Natural killer cell (primary cell): Measurements from ENCODE around the gene BCL2. TPM values are rescaled to one million over a fixed set of nuclear protein-coding genes. Genes with fewer than 3 reads are reported as not detected.
A peak's percentile ranks its signal among the peaks of the same experiment; 100 is the strongest.
"Not testable (repeated sequence)": the region's sequence is repeated elsewhere in the genome, so short reads cannot be mapped to it uniquely, and the experiment has no call there.

Experiments
- ATAC-seq, 3 donors: fragments of 150-1000 bp in 2 of 3; fragments of 200-7000 bp in 1 of 3; cut with Tn5 transposase; 1 replicate in 1 of 3; 2 replicates in 2 of 3; pipeline ENCODE4 v1.10.0; 2021; ENCODE audit warnings: mild to moderate bottlenecking in 2 of 3, moderate library complexity in 2 of 3
- DNase-seq, 2 donors: peaks; one replicate each; pipeline versions ENCODE4 v3.0.0 to v3.0.0-alpha.2; 2013 to 2021; ENCODE audit warnings: mixed read lengths in 1 of 2
- H3K27ac ChIP-seq: one replicate; pipeline ENCODE4 v1.5.1; 2013; ENCODE audit warnings: mild to moderate bottlenecking, low read length
- H3K27me3 ChIP-seq: one replicate; pipeline ENCODE4 v1.6.1; 2013; ENCODE audit warnings: low read length; ENCODE audit not compliant: control insufficient read depth, insufficient read depth
- H3K36me3 ChIP-seq: one replicate; pipeline ENCODE4 v1.6.1; 2013; ENCODE audit warnings: low read length; ENCODE audit not compliant: control insufficient read depth, insufficient read depth
- H3K4me1 ChIP-seq: one replicate; pipeline ENCODE4 v1.6.1; 2013; ENCODE audit warnings: low read length; ENCODE audit not compliant: control insufficient read depth, insufficient read depth
- H3K4me3 ChIP-seq: one replicate; pipeline ENCODE4 v1.5.1; 2013; ENCODE audit warnings: low read length
- H3K9me3 ChIP-seq: one replicate; pipeline ENCODE4 v1.6.1; 2013; ENCODE audit warnings: low read length; ENCODE audit not compliant: control insufficient read depth, insufficient read depth
- H3K27ac Mint-ChIP-seq, 2 donors: one replicate each; pipeline ENCODE4 v1.8.0; 2022; ENCODE audit warnings: mild to moderate bottlenecking in 2 of 2, mixed read lengths in 2 of 2, moderate library complexity in 1 of 2
- H3K27me3 Mint-ChIP-seq, 2 donors: one replicate each; pipeline ENCODE4 v1.8.0; 2022; ENCODE audit warnings: low read depth in 2 of 2, mixed read lengths in 2 of 2
- H3K36me3 Mint-ChIP-seq: one replicate; pipeline ENCODE4 v1.8.0; 2022; ENCODE audit warnings: mixed read lengths
- H3K4me1 Mint-ChIP-seq, 2 donors: one replicate each; pipeline ENCODE4 v1.8.0; 2022; ENCODE audit warnings: mixed read lengths in 2 of 2
- H3K4me3 Mint-ChIP-seq: one replicate; pipeline ENCODE4 v1.8.0; 2022; ENCODE audit warnings: mild to moderate bottlenecking, moderate library complexity, mixed read lengths
- H3K9me3 Mint-ChIP-seq, 2 donors: one replicate each; pipeline ENCODE4 v1.8.0; 2022; ENCODE audit warnings: mixed read lengths in 2 of 2
- CTCF ChIP-seq: fragments of 200-600 bp; IDR thresholded peaks from one replicate; pipeline ENCODE4 v1.8.0; 2022; ENCODE audit warnings: antibody characterized with exemption
- WGBS: methylation state at CpG from one replicate; pipeline ENCODE4 v1.1.7; 2013; ENCODE audit warnings: missing lambda C conversion rate; ENCODE audit not compliant: insufficient coverage; 5-methylcytosine and 5-hydroxymethylcytosine counted together
- intact Hi-C: fragments of 100-400 bp; cut with micrococcal nuclease; formaldehyde crosslinking; loops from one replicate; pipeline ENCODE4 v1.14.2; 2022
- total RNA-seq, 4 donors: library from RNA; stranded (reverse); fragments of 120-200 nt in 1 of 4; gene quantifications; one replicate each; pipeline versions ENCODE4 v1.2.3 to v1.2.4, GENCODE V29; 2013 to 2022

BCL2 gene
- total RNA-seq, 3 donors from 2014 or later (not counting 1 experiment from before 2014, with no cell fraction given) = 28.2 to 64.2 (median 33.4) TPM

DNA sequence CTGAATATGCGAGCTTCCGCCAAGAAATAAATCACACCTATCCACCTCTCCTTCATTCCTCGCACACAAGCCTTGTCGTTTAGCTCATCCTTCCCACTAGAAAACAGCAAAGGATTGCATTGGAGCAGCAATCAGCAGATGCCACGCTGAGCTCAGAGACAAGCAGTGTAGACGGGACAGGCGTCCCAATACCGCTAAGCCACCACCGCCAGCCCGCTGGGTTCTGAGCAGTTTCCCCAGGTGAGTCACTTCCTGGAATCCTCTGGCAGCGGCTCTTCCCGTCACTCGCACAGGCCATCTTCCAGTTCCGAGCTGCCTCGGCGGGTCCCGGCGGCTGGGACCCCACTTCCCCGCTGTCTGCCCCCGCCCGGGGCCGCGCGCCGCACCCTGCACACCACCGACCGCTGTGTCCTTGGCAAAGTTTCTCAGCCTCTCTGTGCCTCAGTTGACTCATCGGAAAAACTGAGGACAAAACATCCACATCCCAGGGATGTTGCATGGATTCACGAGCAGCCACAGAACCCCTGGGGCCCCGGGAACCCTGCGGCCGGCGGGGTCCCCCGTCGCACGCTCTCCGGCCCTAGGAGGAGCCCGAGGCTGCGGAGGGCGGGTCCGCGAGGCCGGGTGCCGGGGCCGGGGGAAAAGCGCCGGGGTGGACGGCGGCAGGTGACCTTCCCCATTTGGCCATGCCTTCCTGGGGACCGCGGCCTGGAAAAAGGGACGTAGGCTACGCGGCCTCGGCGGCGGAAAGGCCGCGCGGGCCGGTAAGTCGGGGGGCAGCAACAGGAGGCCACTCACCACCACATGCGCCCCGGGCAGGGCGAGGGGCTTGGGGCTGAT lies 46.9 kb upstream of the BCL2 start:
- H3K36me3 Mint-ChIP-seq = no peaks in the 10 kb centered on the region
- Histone ChIP-seq H3K27me3 (no peaks in the 10 kb centered on the region), H3K36me3 (no peaks in the 10 kb centered on the region), H3K27ac (peak overlapping the region; percentile 36), H3K9me3 (no peaks in the 10 kb centered on the region), H3K4me1 (peaks cover 36% of the 10 kb centered on the region), H3K4me3 (peak overlapping the region; percentile 77)
- DNase-seq (peak; percentile 40 to 76), ATAC-seq (peak; percentile 4 to 39 (median 37))
- no peak for TF ChIP-seq CTCF
- H3K4me1 Mint-ChIP-seq = peaks cover 51 to 54% of the 10 kb centered on the region in 2 donors
- H3K4me3 Mint-ChIP-seq = peak overlapping the region; percentile 91
- under 1% methylated on average over 65 of the region's 65 CpGs for WGBS
- peak overlapping the region; percentile 30 to 69 for H3K27ac Mint-ChIP-seq
- H3K9me3 Mint-ChIP-seq = peaks cover 3% of the 10 kb centered on the region in 2 donors
- intact Hi-C loops = loop anchor here (1.0 to 5.0 kb wide), 3 partner anchors 36 to 56 kb away; partner anchors contain the start of gene VPS4B
- peaks cover 7 to 14% of the 10 kb centered on the region in 2 donors for H3K27me3 Mint-ChIP-seq

- intact Hi-C loops = loop anchor here (2.0 to 5.0 kb wide), 2 partner anchors 36 to 45 kb away; no protein-coding TSS in a partner anchor
- DNase-seq (no peak), ATAC-seq (no peak)
- peak overlapping the region; percentile 77 for H3K4me3 ChIP-seq
- Mint-ChIP-seq H3K4me3 (peak overlapping the region; percentile 86), H3K27ac (peak overlapping the region; percentile 30 to 69), H3K27me3 (peaks cover 3 to 10% of the 10 kb centered on the region in 2 donors), H3K9me3 (peaks cover 3% of the 10 kb centered on the region in 2 donors), H3K36me3 (no peaks in the 10 kb centered on the region), H3K4me1 (peaks cover 51 to 54% of the 10 kb centered on the region in 2 donors)
- H3K4me1 ChIP-seq = peaks cover 36% of the 10 kb centered on the region
- H3K27me3 ChIP-seq = no peaks in the 10 kb centered on the region
- WGBS = 5% methylated on average over 12 of the region's 12 CpGs
- no peaks in the 10 kb centered on the region for H3K9me3 ChIP-seq
- H3K27ac ChIP-seq = peak overlapping the region; percentile 1
- no peak for TF ChIP-seq CTCF
- peaks cover 2% of the 10 kb centered on the region for H3K36me3 ChIP-seq
Observed at GRCh38 chr18:63365876-63366212, 46.3 kb upstream of the BCL2 start.

DNA sequence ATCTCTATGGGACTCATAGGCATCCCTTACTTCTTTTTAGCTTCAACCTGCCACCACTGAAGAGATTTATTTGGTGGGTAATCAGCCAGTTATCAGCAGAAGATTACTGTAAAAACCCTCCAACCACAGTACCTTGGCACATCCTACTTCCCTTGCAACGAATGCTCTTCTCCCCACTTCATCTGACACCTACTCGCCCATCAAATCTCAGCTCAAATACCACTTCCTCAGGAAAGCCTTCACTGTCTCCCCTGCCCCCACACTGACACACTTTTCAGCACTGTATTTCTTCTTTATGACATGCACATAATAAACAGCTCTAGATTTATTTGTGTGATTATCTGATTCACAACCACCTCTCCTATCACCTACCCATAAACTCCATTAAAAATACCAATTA lies 44.4 kb upstream of the BCL2 start:
- Histone ChIP-seq H3K4me1 (peaks cover 36% of the 10 kb centered on the region), H3K4me3 (no peak overlapping the region), H3K36me3 (peaks cover 2% of the 10 kb centered on the region), H3K27me3 (no peaks in the 10 kb centered on the region), H3K27ac (no peak overlapping the region), H3K9me3 (no peaks in the 10 kb centered on the region)
- no peak for TF ChIP-seq CTCF
- no peaks in the 10 kb centered on the region for H3K36me3 Mint-ChIP-seq
- H3K27me3 Mint-ChIP-seq = peaks cover 2 to 7% of the 10 kb centered on the region in 2 donors
- peak overlapping the region in 1 of 2 donors; percentile 9 for H3K27ac Mint-ChIP-seq
- peaks cover 49 to 52% of the 10 kb centered on the region in 2 donors for H3K4me1 Mint-ChIP-seq
- ATAC-seq = peak; percentile 46 to 68 (median 60)
- WGBS = 0% methylated on average over 2 of the region's 2 CpGs
- H3K4me3 Mint-ChIP-seq = peak overlapping the region; percentile 32
- DNase-seq = peak; percentile 26 to 73
- intact Hi-C loops = loop anchor here (1.0 kb wide), 1 partner anchor 209 kb away; no protein-coding TSS in a partner anchor
- peaks cover 3% of the 10 kb centered on the region in 2 donors for H3K9me3 Mint-ChIP-seq

- H3K36me3 ChIP-seq, H3K27me3 ChIP-seq, DNase-seq, H3K27ac ChIP-seq, H3K36me3 Mint-ChIP-seq, intact Hi-C loops, H3K9me3 Mint-ChIP-seq, ATAC-seq, H3K27me3 Mint-ChIP-seq, H3K27ac Mint-ChIP-seq, H3K9me3 ChIP-seq, H3K4me3 ChIP-seq: not testable (repeated sequence)
- H3K4me1 ChIP-seq = peaks cover 36% of the 10 kb centered on the region
- Mint-ChIP-seq H3K4me3 (peak overlapping the region; percentile 32), H3K4me1 (peaks cover 44 to 47% of the 10 kb centered on the region in 2 donors)
- no CpG with 5 or more reads among the region's 2 CpGs for WGBS
Observed at GRCh38 chr18:63363420-63363819, 43.9 kb upstream of the BCL2 start.
